IPS-15b (cell line): Measurements from ENCODE around the gene LYZL4.

Source experiments
- H3K27me3 ChIP-seq: one replicate; pipeline ENCODE4 v1.6.1; 2013; ENCODE audit warnings: low read length; ENCODE audit not compliant: control insufficient read depth, insufficient read depth
- H3K36me3 ChIP-seq: one replicate; pipeline ENCODE4 v1.6.1; 2013; ENCODE audit warnings: low read length; ENCODE audit not compliant: control insufficient read depth, insufficient read depth
- H3K4me1 ChIP-seq: one replicate; pipeline ENCODE4 v1.6.1; 2013; ENCODE audit warnings: mild to moderate bottlenecking, low read length; ENCODE audit not compliant: control insufficient read depth, insufficient read depth
- H3K4me3 ChIP-seq: one replicate; pipeline ENCODE4 v1.5.1; 2013; ENCODE audit warnings: low read depth, low read length
- H3K9ac ChIP-seq: one replicate; pipeline ENCODE4 v1.6.1; 2013; ENCODE audit warnings: low read depth, mild to moderate bottlenecking, low read length
- H3K9me3 ChIP-seq: one replicate; pipeline ENCODE4 v1.6.1; 2013; ENCODE audit warnings: mild to moderate bottlenecking, low read length; ENCODE audit not compliant: control insufficient read depth, insufficient read depth

Gene LYZL4

DNA sequence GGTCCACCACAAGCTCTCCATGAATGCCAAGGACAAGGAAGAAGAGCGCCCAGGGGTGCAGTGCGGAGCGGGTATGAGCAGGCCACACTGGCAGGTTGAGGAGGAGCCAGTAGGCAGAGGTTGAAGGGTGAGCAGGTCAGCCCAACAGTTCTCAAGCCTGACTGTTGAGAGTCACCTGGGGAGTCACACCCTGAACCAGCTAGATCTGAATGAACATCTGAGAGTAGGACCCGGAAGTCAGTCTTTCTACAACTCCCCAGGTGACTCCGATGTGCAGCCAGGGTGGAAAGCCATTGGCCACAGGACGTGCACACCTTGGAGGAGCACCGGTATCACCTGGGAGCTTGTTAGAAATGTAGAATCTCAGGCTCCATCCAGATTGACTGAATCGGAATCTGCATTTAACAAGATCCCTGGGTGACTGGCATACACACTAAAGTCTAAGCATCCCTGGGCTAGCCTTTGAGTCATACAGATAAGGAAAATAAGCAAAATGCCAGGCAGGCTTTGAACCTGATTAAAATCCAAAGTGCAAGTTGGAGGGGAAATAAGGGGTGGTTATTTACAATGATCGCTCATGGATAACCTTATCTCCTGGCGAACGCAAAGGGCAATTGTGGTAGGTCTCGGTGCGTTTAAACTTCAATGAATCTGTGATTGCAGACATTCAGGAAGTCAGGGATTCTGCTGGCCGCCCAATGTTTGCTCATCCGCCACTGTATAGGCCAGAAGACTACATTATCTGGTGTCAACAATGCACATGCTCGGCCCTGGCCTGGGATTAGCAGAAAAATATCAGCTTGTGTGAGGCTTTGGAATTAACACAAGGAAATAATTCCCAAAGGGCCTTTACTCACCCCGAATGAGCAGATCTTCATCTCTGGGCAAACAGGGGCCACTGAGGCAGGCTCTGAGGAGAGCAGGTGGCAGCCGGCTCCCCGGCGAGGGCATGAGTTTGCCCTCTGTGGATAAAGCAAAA is 11.7 kb upstream of the LYZL4 start:
- H3K4me1 ChIP-seq: no peaks in the 10 kb centered on the region
- no peak overlapping the region for H3K4me3 ChIP-seq
- H3K36me3 ChIP-seq: no peaks in the 10 kb centered on the region
- H3K9me3 ChIP-seq: no peaks in the 10 kb centered on the region
- no peaks in the 10 kb centered on the region for H3K27me3 ChIP-seq
- no peak overlapping the region for H3K9ac ChIP-seq

DNA sequence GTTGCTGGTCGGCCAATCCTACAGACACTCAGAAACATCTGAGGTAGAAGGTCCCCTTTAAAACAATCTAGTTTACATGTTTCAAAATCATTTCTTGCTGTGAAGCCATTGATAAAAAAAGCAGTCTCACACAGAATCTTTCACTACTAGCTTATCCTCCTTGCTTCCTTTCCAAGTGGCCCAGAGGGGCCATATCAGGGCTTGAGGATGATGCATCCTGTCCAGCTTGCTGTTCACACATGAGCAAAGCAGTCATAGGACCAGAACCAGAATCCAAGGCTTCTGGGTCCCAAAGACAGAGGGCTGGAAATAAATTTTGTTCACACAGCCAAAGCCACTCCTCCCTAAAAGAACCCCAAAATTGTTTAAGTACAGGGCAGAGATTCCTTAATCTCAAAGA is 9.2 kb upstream of the LYZL4 start:
- no peak overlapping the region for H3K4me3 ChIP-seq
- H3K4me1 ChIP-seq: no peaks in the 10 kb centered on the region
- no peaks in the 10 kb centered on the region for H3K9me3 ChIP-seq
- no peak overlapping the region for H3K9ac ChIP-seq
- H3K27me3 ChIP-seq: no peaks in the 10 kb centered on the region
- no peaks in the 10 kb centered on the region for H3K36me3 ChIP-seq

DNA sequence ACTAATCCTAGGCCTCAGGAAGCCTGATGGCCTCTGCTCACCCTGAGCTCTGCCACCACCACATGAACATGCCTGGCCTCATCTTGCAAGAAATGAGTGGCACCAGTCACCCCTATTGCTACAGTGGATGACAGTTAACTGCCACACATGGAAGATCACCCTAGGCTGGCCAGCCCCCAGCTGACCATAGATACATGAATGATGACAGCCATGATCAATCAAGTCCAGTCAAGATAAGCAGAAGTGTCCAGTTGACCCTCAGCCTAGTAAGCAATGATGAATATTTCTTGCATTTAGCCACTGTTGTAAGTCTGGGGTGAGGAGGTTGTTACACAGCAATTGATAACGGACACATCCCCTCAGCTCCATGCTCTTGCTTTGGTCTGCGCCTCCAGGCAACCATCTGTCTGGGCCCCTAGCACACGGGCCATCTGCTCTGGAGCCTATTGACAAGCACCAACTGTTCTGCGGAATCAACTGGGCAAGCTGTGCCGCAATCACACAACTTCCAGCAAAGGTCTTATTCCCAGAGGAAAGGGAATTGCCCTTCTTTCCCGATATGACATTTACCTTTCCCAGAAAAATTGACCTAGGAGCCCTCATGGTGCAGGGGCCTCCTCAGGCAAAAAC is 2.2 kb upstream of the LYZL4 start:
- H3K9ac ChIP-seq: no peak overlapping the region
- no peak overlapping the region for H3K4me3 ChIP-seq
- no peaks in the 10 kb centered on the region for H3K27me3 ChIP-seq

DNA sequence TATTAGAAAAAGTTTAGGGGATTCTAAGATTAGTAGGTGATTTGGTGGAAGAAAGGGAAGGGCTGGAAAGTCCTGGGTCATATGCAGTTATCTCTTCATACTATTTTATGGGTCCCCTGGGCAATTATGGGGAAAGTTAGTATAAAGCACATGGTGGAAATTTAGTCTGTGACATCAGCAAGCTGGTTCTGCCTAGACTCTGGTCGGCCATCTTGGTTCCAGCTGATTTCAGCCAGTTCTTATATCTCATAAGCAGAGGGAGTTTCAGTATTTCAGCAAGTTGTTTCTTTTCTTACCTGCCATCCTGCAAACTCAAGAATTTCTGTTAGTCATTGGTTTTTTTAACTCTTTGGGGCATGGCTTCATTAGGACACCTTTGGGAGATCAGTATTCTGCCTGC is 1.0 kb upstream of the LYZL4 start:
- Histone ChIP-seq H3K4me1 (peaks cover 2% of the 10 kb centered on the region), H3K27me3 (no peaks in the 10 kb centered on the region), H3K9ac (no peak overlapping the region), H3K36me3 (no peaks in the 10 kb centered on the region), H3K4me3 (no peak overlapping the region), H3K9me3 (no peaks in the 10 kb centered on the region)

More for the DNA sequence above, 2.2 kb upstream of the LYZL4 start:
- Histone ChIP-seq H3K36me3 (no peaks in the 10 kb centered on the region), H3K4me1 (peaks cover 2% of the 10 kb centered on the region), H3K9me3 (no peaks in the 10 kb centered on the region)

DNA sequence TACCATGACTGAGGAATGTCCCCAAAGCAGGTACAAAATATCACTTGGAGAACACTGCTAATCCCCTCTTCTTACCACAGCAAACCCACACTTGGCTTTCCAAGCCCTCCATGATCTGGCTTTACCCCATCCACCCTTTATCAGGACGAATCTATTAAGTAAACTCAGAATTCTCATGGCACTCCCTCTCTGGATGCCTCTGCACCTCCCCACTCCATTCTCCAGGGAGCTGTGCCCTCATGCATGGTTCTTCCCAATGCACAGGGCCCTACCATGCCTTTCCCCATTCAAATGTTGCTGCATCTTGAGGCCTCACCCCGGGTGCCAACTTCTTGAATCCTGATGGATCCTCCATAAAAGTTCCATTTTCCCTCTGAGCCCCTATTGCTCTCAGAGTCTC is 2.3 kb downstream of the LYZL4 start:
- Histone ChIP-seq H3K27me3 (no peaks in the 10 kb centered on the region), H3K9ac (no peak overlapping the region), H3K4me1 (no peaks in the 10 kb centered on the region), H3K36me3 (no peaks in the 10 kb centered on the region), H3K9me3 (no peaks in the 10 kb centered on the region), H3K4me3 (no peak overlapping the region)

DNA sequence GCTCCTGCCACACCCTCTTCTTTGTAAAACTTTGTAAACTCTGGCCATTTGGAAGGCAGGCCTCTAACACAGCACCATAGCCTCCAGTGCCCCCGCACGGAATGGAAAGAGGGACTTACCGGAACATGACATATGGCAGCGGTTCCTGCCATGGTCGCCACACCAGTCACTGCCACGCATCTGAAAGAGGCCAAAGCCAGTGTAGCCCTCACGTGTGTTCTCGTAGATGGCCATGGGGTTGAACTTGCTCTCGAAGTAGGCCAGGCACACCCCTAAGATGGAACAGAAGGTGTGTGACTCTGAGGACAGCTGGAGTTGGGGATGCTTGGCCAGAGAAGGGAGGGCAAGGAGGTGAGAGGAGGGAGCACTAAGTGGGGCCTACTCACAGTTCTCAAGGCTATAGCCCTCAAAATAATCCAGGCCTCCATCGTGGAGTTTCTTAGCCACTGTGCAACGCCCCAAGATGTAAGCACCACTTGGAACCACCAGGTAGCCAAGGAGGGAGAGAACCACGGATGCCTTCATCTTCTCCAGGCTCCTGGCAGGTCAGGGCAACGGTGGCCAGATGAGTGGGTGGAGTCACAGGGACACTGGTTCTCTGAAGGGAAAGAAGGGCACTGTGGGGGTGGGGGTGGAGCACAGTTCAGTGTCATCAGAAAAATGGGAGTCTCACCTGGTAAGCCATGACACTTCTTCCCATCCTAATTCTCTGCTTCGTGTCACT is 3.5 kb downstream of the LYZL4 start:
- Histone ChIP-seq H3K9me3 (no peaks in the 10 kb centered on the region), H3K4me3 (no peak overlapping the region), H3K4me1 (no peaks in the 10 kb centered on the region), H3K9ac (no peak overlapping the region), H3K36me3 (no peaks in the 10 kb centered on the region), H3K27me3 (no peaks in the 10 kb centered on the region)

DNA sequence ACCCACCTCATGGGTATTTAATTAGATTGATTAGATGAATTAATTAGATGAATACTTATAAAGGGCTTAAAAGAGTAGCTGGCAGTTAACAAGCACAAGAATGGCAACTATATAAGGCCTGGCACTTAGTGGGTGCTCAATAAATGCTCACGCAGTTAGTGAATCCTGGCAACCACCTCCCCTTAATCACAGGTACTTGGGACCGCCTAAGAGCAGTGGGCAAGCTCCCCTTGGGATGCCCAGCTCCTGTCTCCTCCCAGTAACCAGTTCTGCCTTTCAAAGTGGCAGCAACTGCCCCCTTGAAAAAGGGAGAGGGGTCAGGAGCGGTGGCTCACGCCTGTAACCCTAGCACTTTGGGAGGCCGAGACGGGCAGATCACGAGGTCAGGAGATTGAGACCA is 4.6 kb downstream of the LYZL4 start:
- no peaks in the 10 kb centered on the region for H3K36me3 ChIP-seq
- no peak overlapping the region for H3K9ac ChIP-seq
- no peak overlapping the region for H3K4me3 ChIP-seq

DNA sequence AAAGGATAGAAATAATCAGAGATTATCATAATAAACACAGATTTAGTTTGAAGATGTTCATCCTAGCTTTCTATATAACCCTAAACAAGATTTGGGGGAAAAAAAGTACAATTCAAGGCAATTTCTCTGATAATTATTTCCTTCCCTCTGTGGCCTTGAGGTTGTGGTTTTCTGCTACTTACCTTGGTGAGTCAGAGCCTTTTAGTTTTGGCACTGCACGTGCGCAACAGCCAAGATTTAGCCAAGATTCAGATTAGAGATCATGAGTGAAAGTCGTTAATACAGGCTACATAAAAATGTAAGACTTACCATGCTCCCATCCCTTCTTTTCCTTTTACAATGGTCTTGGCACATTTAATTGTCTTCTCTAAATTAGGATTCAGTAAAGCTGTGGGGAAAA is 6.7 kb downstream of the LYZL4 start:
- no peaks in the 10 kb centered on the region for H3K9me3 ChIP-seq
- no peak overlapping the region for H3K4me3 ChIP-seq
- H3K36me3 ChIP-seq: no peaks in the 10 kb centered on the region
- no peaks in the 10 kb centered on the region for H3K4me1 ChIP-seq
- H3K27me3 ChIP-seq: no peaks in the 10 kb centered on the region
- H3K9ac ChIP-seq: no peak overlapping the region

More for the DNA sequence above, 4.6 kb downstream of the LYZL4 start:
- no peaks in the 10 kb centered on the region for H3K27me3 ChIP-seq
- no peaks in the 10 kb centered on the region for H3K9me3 ChIP-seq
- H3K4me1 ChIP-seq: no peaks in the 10 kb centered on the region

DNA sequence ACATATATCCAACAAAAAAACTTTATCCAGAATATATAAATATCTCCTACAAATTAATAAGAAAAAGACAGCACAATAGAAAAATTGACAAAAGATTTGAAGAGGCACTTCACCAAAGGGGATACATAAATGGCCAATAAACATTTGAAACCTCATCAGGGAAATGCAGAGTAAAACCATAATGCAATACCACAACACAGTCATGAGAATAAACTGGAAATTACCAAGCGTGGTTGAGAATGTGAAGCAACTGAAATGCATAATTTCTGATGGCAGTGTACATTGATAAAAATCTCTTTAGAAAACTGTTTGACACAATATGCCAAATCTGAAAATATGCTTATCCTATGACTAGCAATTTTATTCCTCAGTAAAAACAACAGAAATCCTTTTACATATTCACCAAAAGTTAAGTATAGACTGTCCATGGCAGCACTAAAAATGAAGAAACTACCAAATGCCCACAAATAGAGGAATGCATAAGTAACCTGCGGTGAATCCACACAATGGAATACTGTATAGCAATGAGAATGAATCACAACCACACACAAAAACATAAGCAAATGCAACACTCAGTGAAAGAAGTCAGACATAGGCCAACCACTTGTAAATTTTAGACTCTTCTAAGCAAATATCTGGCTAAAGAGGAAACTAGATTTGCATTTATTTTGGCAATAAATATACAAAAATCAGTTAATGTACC is 7.9 kb downstream of the LYZL4 start:
- no peaks in the 10 kb centered on the region for H3K27me3 ChIP-seq
- H3K9ac ChIP-seq: no peak overlapping the region
- H3K4me3 ChIP-seq: no peak overlapping the region
- H3K36me3 ChIP-seq: no peaks in the 10 kb centered on the region
- H3K4me1 ChIP-seq: no peaks in the 10 kb centered on the region
- H3K9me3 ChIP-seq: no peaks in the 10 kb centered on the region

DNA sequence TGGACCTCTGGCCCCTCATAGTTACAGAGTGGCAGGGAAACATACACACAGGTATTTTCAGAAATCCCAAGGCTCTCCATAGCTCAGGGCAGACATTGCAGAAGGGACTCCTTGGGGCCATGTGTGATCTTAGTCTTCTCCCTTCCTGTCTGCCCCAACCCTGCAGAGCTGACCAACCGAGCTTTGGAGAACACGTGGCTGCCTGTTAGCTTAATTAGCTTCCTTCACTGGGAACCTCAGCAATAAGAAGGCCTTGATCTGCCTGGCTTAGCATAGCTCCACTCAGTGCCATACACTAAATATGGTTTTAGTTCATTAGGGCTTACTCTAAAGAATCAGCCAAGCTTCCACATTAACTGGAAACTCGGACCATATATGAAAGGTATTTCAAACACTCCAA is 12.3 kb downstream of the LYZL4 start:
- Histone ChIP-seq H3K36me3 (no peaks in the 10 kb centered on the region), H3K27me3 (no peaks in the 10 kb centered on the region), H3K4me3 (no peak overlapping the region), H3K9me3 (no peaks in the 10 kb centered on the region), H3K4me1 (no peaks in the 10 kb centered on the region), H3K9ac (no peak overlapping the region)

DNA sequence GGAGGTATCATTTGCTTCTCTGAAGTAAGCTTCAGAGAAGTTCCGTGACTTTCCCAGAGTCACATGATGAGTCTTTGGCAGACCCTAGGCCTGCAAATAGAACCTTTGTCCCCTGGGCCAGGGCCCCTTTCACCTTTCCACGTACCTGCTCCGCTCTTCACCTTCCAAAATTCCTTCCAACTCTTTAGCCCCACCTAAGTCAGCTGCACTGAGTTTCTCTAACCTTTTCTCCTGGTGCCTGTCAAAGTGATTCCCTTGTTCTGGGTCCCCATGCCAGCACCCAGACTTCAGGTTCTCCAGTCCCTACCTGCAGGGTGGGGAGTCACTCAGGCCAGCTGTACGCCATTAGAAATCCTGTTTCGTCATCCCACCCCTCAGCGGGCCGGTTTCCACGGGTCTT is 12.8 kb downstream of the LYZL4 start:
- no peaks in the 10 kb centered on the region for H3K27me3 ChIP-seq
- no peak overlapping the region for H3K9ac ChIP-seq
- H3K4me1 ChIP-seq: no peaks in the 10 kb centered on the region
- no peaks in the 10 kb centered on the region for H3K36me3 ChIP-seq
- no peaks in the 10 kb centered on the region for H3K9me3 ChIP-seq
- no peak overlapping the region for H3K4me3 ChIP-seq
